CD4-positive, alpha-beta T cell treated with Interleukin-4 for 1 hour (primary cell): ENCODE data around the gene GPS1.

Experiments
- DNase-seq, 2 donors: peaks; one replicate each; pipeline ENCODE4 v3.0.0-alpha.2; 2020 to 2022

The GPS1 gene

DNA sequence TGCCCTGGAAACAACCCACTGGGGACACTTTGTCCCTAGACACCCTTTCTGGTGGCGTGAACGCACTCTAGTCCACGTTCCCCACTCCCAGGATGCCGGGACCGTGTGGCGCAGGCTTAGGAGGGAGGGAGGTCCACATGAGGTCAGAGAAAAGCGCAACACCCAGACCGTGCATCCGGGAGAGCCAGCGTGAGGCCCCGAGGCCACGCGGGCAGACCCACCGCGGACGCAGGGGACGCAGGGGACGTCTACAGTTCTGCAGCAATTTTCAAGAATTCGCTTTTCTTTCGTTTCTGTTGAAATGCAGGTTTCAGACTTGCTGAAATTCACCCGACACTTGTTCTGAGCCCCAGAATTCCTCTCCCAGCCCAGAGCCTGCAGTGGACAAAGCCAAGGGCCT lies 4.8 kb upstream of the GPS1 start:
- DNase-seq = no peak

GRCh38 chr17:82047379-82047778 lies 4.3 kb upstream of the GPS1 start:
- DNase-seq = no peak

GRCh38 chr17:82047914-82048570 lies 3.7 kb upstream of the GPS1 start:
- no peak for DNase-seq

DNA sequence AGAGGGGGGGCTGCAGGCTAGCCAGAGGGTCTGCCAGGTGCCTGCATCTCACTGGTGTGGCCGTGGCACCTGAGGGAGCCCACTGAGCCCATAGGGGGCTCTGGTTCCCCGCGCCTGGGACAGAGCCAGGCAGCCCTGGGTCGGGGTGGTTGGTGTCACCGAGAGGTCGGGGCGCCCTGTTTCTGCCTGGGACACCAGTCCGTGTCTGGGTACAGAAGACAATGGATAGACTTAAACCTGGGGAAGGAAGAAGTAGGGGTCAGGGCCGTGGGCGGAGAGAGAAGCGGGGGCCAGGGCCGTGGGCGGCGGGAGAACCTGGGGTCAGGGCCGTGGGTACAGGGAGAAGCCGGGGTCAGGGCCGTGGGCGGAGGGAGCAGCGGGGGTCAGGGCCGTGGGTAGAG lies 3.1 kb upstream of the GPS1 start:
- DNase-seq = no peak

DNA sequence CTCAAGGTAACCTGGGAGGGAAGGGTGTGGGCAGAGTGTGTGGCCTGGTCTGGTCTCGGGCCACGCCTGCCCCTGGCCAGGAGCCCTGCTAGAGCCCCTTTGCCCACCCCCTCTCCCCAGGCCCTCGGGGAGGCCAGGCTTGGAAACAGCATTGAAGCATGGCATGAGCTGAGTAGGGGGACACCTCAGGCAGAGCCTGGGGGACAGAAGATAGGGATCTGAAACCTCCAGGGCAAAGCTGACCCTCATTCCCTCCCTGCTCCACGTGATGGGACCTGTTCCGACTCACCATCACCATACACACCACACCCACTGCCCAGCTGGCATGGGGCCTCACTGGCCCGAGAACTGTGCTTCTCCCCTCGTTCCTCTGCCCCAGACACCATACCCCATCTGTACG lies 2.6 kb upstream of the GPS1 start:
- DNase-seq = no peak

- DNase-seq = no peak
These were observed 2.2 kb upstream of the GPS1 start for GRCh38 chr17:82049521-82049971.

DNA sequence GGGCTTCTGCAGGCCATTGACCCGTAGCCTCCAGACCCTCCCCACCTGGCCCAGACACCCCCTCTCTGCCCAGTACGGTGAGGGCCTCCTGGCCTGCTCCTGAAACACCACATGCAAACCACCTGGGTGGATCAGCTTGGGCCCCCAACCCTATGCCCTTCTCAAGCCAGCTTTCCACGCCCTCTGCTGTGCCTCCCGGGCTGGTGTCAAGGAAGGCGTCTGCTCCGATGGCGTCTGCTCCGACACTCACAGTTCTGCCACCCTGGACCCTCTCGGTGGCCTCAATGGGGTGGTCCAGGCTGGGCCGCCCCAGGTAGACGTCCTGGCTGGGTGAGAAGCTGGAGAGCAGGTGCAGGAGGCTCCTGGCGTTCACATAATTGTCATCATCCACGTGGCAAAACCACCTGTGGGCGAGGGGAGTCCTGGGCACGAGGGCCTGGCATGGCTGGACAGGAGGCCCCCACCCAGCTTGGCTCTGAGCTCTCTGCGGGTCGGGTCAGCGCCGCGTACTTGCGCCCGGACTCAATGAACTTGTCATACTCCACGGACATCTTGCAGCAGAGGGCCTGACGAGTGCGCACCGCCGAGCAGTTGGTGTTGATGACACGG lies 1.4 kb upstream of the GPS1 start:
- no peak for DNase-seq

- no peak for DNase-seq
These were observed 697 bp upstream of the GPS1 start for GRCh38 chr17:82050761-82051641.

DNA sequence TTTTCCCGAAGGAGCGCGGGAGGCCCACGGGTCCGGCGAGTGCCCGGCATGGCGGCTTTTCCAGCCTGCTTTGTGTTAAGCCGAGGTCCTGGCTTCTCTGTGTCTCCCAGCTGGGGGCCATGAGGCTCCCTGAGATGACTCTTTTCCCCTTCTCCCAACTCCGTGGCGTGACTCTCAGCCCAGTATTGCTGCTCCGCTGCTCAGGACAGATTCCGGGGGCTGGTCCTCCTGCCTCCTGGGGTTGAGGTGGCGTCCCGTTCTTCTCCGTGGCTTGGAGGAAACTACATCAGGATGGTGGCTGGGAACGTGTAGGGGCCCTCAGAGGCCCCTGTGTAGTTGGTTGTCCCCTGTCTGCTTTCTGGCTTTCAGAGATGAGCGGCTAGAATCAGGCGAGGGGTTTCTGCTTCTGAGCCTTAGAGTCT lies 951 bp downstream of the GPS1 start:
- no peak for DNase-seq

DNA sequence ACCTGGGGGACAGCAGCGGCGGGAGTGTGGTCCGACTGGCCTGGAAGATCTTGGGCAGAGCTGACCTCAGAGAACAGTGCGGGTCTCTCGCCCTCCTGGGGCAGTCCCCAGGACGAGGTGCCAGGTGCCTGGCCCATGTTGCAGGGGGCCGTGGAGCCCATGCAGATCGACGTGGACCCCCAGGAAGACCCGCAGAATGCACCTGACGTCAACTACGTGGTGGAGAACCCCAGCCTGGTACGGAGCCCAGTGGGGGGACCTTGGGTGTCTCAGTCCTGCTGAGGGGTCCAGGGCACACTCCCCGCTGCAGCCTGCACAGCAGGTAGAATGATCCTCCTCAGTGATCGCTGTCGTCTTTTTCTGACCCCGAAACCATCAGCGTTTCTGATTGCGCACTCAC lies 1.4 kb downstream of the GPS1 start:
- no peak for DNase-seq

DNA sequence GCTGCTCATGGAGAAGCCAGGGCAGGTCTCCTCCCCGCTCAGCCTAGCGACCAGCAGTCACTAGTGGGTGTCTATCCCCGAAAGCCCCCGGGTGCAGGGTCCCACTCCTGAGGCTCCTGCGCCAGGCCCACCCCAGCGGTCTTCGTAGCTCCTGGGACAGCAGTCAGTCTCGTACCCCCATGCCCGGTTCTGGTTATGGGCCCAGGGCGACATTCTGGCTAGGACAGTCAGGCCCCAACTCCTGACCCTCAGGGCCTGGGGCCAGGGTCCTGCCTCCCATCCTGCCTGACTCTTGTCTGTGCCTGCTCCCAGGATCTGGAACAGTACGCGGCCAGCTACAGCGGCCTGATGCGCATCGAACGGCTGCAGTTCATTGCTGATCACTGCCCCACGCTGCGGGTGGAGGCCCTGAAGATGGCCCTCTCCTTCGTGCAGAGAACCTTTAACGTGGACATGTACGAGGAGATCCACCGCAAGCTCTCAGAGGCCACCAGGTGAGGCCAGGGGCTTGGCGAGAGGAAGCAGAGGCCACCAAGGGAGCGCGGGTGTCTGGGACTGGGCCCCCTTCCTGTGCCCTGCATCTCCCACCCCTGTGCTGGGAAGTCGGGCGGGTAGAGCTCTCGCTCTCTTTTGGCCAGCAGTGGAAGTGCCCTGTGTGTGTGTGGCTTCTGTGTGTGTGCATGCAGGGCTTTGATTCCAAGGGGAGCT lies 2.0 kb downstream of the GPS1 start:
- DNase-seq = no peak

DNA sequence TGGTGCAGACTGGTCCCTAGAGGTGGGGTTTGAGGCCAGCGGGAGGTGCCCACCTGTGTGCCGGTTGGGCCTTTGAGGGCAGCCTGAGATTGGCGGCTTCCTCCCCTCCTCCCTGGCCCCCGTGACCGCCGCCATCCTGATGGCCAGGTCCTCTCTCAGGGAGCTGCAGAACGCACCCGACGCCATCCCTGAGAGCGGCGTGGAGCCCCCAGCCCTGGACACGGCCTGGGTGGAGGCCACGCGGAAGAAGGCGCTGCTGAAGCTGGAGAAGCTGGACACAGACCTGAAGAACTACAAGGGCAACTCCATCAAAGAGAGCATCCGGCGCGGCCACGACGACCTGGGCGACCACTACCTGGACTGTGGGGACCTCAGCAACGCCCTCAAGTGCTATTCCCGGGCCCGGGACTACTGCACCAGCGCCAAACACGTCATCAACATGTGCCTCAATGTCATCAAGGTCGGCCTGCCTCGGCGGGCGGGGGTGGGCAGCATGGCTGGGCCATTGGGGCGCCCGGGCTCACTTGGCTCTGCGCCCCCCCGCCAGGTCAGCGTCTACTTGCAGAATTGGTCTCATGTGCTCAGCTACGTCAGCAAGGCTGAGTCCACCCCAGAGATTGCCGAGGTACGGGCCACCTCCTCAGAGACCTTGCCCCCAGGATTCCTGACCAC lies 2.8 kb downstream of the GPS1 start:
- DNase-seq = no peak

DNA sequence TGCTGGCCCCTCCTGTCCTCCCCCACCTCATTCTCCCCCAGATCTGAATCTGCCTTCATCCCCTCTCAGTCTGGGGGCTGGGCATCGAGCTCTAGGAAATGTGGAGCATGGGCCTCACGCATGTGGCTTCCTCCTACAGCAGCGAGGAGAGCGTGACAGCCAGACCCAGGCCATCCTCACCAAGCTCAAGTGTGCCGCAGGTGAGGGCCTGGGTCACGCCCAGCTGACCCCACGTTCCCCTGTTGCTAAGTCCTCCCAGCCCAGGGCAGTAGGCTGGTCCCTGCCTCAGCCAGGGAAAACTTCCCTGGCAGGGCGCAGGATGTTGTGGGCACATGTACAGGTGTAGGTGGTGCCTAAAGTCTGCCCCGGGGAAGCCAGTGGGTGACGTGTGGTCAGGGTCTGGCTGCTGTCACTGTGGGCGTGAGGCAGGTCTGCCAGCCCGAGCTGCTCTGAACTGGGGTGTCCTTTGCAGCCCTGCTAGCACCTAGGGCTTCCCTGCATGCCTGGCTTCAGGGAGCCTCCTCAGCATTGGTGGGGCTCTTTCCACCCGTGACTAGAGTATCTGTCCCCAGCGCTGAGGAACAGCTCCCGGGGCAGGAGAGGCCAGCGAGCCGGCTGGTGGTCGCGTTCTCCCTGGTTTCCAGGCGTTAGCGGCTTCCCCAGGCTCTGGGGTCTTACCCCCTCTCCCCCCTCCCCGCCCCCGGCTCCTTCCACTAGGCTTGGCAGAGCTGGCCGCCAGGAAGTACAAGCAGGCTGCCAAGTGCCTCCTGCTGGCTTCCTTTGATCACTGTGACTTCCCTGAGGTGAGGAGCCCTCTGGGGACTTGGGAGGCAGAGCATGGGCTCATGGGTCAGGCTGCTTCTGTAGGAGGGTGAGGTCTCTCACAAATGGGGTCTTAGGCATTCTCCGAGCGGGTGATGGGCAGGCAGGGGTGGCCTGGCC lies 3.6 kb downstream of the GPS1 start:
- DNase-seq = no peak

GRCh38 chr17:82055965-82056728 lies 4.4 kb downstream of the GPS1 start:
- no peak for DNase-seq

GRCh38 chr17:82056729-82057621 lies 5.3 kb downstream of the GPS1 start:
- no peak for DNase-seq

DNA sequence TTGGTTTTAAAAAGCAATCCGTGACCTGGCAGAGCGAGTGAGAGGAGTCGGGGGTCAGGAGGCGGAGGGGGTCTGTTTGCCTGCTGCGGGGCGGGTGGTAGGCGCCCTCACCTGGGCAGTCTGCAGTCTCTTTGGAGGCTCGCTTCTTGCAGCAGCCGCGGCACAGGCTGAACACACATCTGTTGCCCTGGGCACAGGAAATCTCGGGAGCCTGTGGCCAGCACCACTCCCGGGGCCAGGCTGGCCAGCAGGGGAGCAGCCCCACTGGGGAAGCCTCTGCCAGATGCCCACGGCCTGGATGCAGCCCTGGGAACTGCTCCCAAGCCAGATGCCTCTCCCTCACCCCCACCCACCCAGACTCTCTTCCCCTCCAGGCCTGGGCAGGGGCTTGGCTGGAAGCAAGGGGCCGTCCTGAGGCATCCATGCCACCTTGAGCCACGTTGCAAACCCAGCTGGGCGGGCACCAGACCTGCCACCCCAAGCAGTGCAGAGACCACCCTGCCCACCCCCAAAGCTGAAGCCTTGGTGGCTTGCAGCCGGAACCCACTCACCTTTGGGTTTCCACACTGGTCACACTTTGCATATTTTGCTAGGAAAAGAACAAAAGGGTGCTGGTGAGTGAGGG lies 6.6 kb downstream of the GPS1 start:
- DNase-seq = no peak

DNA sequence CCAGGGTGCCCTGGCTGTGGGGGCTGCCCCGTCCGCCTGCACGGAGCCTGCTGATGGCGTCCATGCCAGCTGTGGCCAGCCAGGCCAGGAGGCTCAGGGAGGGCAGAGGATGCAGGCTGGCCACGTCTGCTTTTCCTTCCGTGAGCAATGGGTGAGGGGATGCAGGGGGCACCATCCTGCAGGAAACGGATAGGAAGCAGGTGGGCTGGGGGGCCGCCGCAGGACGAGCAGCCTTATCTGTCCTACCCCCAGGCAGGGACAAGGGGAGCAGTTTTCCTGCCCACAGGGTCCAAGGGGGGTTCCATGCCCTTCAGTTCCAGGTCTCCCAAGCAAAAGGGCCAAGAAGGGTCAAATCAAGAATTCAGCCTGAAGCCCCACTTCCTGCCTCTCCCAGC lies 7.2 kb downstream of the GPS1 start:
- DNase-seq = no peak

DNA sequence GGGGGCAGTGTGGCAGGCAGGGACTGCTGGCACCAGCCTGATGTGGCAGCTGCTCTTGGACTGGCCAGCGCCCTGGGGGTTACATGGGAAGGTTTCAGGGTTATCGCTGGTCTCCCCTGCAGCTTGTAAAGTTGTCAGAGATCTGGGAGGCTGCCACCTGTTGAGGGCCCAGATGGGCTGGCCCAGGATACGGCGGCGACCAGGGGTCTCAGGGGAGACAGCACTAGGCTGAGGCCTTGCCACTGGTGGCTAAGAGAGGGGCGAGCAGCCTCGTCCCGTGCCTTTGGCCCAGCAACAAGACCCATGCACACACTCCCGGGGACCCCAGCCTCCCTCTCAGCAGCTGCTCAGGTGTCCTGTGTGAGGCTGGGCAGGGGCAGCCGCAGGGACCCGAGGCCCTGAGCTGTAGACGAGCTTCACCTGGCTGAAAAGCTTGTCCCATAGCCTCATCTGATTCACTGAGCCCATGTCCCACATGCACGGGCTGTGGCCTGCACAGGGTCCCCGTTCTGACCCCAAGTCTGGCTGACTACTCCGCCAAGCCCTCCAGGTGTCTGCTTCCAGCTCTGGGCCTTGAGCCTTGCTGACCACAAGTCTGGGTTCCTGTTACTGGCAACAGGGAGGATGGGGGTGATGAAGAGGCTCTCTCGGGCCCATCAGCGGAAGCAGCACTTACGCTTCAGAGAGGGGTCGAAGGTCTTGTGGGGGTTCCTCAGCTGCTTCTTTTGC lies 7.7 kb downstream of the GPS1 start:
- DNase-seq = no peak

GRCh38 chr17:82060001-82060380 lies 8.3 kb downstream of the GPS1 start:
- no peak for DNase-seq
